Ishikawa (cell line): ENCODE measurements around the gene TNFSF13.

ENCODE experiments used
- CEBPB ChIP-seq: IDR thresholded peaks from 2 replicates; pipeline ENCODE4 v1.6.1; 2012
- CREB1 ChIP-seq: IDR thresholded peaks from 2 replicates; pipeline ENCODE4 v1.6.1; 2012; ENCODE audit warnings: low read depth
- EGR1 ChIP-seq: IDR thresholded peaks from 2 replicates; pipeline ENCODE4 v1.6.1; 2012
- EP300 ChIP-seq: IDR thresholded peaks from 2 replicates; pipeline ENCODE4 v1.6.1; 2012; ENCODE audit warnings: borderline replicate concordance
- FOXM1 ChIP-seq: IDR thresholded peaks from 2 replicates; pipeline ENCODE4 v1.6.1; 2012; ENCODE audit warnings: low read depth, borderline replicate concordance
- NFIC ChIP-seq: IDR thresholded peaks from 2 replicates; pipeline ENCODE4 v1.6.1; 2012
- RAD21 ChIP-seq: IDR thresholded peaks from 2 replicates; pipeline ENCODE4 v1.6.1; 2012; ENCODE audit warnings: low read depth
- REST ChIP-seq: IDR thresholded peaks from 2 replicates; pipeline ENCODE4 v1.6.1; 2012; ENCODE audit warnings: low read depth, mild to moderate bottlenecking
- TAF1 ChIP-seq: IDR thresholded peaks from 2 replicates; pipeline ENCODE4 v1.6.1; 2012; ENCODE audit warnings: low read depth, mild to moderate bottlenecking
- TCF12 ChIP-seq: IDR thresholded peaks from 2 replicates; pipeline ENCODE4 v1.6.1; 2012; ENCODE audit warnings: low read depth
- TEAD4 ChIP-seq: IDR thresholded peaks from 2 replicates; pipeline ENCODE4 v1.6.1; 2012
- USF1 ChIP-seq: IDR thresholded peaks from 2 replicates; pipeline ENCODE4 v1.6.1; 2012
- YY1 ChIP-seq: IDR thresholded peaks from 2 replicates; pipeline ENCODE4 v1.6.1; 2012; ENCODE audit warnings: low read depth
- ZBTB7A ChIP-seq: IDR thresholded peaks from 2 replicates; pipeline ENCODE4 v1.6.1; 2012; ENCODE audit warnings: low read depth
- TF ChIP-seq, protein P1 (sequence below): IDR thresholded peaks from 2 replicates; pipeline ENCODE4 v1.6.1; 2012

TNFSF13 gene

DNA sequence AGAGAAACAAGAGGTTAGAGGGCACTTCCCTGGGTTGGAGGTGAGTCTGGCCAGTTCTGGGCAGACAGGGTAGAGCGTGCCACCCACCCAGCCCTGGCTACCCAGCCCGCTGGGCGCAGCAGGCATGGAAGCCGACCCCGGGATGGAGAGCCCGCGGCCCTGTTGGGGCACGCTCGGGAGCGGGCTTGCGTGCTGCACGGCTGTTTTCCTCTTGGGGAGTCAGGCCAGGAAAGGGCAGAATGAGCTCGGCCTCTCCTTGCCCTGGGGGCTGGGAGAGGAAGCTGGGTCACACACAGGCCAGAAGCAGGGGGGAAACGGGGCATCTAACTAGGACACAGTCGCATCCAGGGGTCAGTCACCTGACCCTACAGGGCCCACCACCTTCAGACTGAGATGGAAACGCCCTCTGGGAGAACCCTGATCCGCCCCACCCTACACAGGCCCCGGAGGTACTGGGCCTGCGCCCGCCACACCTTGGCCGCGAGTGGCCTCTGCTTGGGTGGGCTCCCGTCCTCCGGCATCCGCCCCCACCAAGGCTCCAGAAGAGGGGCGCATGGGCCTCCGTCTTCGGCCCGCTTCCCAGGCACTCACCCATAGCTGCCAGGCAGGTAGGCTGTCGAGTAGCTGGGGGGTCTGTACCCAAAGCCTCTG lies 30.1 kb downstream of the TNFSF13 start:
- TF ChIP-seq TCF12 (no peak), REST (no peak), TAF1 (no peak), ZBTB7A (no peak), RAD21 (no peak), NFIC (no peak), YY1 (no peak), FOXM1 (no peak), USF1 (no peak), CEBPB (no peak), CREB1 (no peak), EP300 (no peak), EGR1 (no peak)
- TF ChIP-seq, protein P1, sequence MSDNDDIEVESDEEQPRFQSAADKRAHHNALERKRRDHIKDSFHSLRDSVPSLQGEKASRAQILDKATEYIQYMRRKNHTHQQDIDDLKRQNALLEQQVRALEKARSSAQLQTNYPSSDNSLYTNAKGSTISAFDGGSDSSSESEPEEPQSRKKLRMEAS = no peak

- TF ChIP-seq, protein P1 = no peak
- TF ChIP-seq EP300 (no peak), RAD21 (no peak), EGR1 (no peak), TEAD4 (no peak), ZBTB7A (no peak), NFIC (no peak)
Observed at GRCh38 chr17:7589204-7589868, 30.8 kb downstream of the TNFSF13 start.

- TF ChIP-seq CEBPB (no peak), TEAD4 (no peak), TAF1 (no peak), FOXM1 (no peak), RAD21 (no peak), ZBTB7A (no peak), EGR1 (no peak), TCF12 (no peak), NFIC (no peak), REST (no peak), YY1 (no peak), CREB1 (no peak), EP300 (no peak)
- TF ChIP-seq, protein P1 = no peak
Observed at GRCh38 chr17:7589891-7590691, 31.5 kb downstream of the TNFSF13 start, which contains the start of gene SOX15. Gene SOX15, minus strand, starts transcription at chr17:7590094. Its CDS starts 418 bp downstream, at chr17:7589676.

DNA sequence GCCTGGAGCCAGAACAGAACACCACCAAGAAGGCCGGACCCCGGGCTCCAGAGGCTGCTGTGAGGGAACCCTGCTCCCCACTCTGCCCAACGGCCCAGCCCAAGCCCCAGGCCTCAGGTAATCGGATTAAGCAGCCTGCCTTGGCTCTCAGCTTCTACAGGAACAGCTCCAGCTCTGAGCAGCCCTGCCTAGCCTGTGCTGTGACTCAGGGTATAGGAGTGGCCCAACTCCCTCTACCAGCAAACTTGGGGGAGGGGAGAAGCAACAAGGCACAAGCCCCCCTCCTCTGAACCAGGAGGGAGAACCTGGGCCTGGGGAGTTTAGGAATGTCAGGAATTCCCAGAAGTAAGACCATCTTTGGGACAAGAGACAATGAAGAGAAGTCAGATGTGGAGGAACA lies 32.2 kb downstream of the TNFSF13 start:
- TF ChIP-seq, protein P1 = no peak
- TF ChIP-seq CEBPB = no peak
- TF ChIP-seq FOXM1 = no peak

GRCh38 chr17:7591596-7591995 lies 33.0 kb downstream of the TNFSF13 start:
- no peak for TF ChIP-seq RAD21
- TF ChIP-seq ZBTB7A = no peak
- TF ChIP-seq TCF12 = no peak
- TF ChIP-seq, protein P1 = no peak
- TF ChIP-seq CREB1 = no peak
- no peak for TF ChIP-seq YY1
- no peak for TF ChIP-seq USF1
